NCI-H187 treated with DMSO at 0.1 percent for 48 hours (cell line): ENCODE measurements around the gene BLACAT1.

ENCODE experiments used
- DNase-seq: peaks from one replicate; lab custom pipeline; 2025; lab: John Stamatoyannopoulos, UW

Gene BLACAT1

GRCh38 chr1:205456383-205456867 is 580 bp upstream of the BLACAT1 start:
- DNase-seq: no peak

- no peak for DNase-seq
Measured at GRCh38 chr1:205454903-205455335, 926 bp downstream of the BLACAT1 start.

- DNase-seq: no peak
Measured at GRCh38 chr1:205453466-205453865, 2.4 kb downstream of the BLACAT1 start.

- no peak for DNase-seq
Measured at GRCh38 chr1:205452933-205453332, 2.9 kb downstream of the BLACAT1 start.

GRCh38 chr1:205452364-205452763 is 3.5 kb downstream of the BLACAT1 start:
- no peak for DNase-seq

GRCh38 chr1:205451759-205452164 is 4.1 kb downstream of the BLACAT1 start:
- no peak for DNase-seq

GRCh38 chr1:205451202-205451601 is 4.6 kb downstream of the BLACAT1 start:
- no peak for DNase-seq

GRCh38 chr1:205450448-205450847 is 5.4 kb downstream of the BLACAT1 start:
- no peak for DNase-seq

- DNase-seq: no peak
Measured at GRCh38 chr1:205449750-205450443, 5.9 kb downstream of the BLACAT1 start.

GRCh38 chr1:205449254-205449749 is 6.5 kb downstream of the BLACAT1 start:
- DNase-seq: no peak

GRCh38 chr1:205448540-205449253 is 7.1 kb downstream of the BLACAT1 start:
- DNase-seq: no peak

- no peak for DNase-seq
Measured at GRCh38 chr1:205447457-205448341, 8.1 kb downstream of the BLACAT1 start.

- DNase-seq: no peak
Measured at GRCh38 chr1:205446828-205447227, 9.0 kb downstream of the BLACAT1 start.

GRCh38 chr1:205445646-205445935 is 10.3 kb downstream of the BLACAT1 start:
- DNase-seq: no peak

- DNase-seq: no peak
Measured at GRCh38 chr1:205444931-205445645, 10.8 kb downstream of the BLACAT1 start.

- DNase-seq: no peak
Measured at GRCh38 chr1:205444300-205444930, 11.4 kb downstream of the BLACAT1 start.

- DNase-seq: no peak
Measured at GRCh38 chr1:205443585-205444299, 12.1 kb downstream of the BLACAT1 start.

- no peak for DNase-seq
Measured at GRCh38 chr1:205442051-205442725, 13.7 kb downstream of the BLACAT1 start.

- DNase-seq: no peak
Measured at GRCh38 chr1:205441716-205442050, 14.2 kb downstream of the BLACAT1 start.

GRCh38 chr1:205441318-205441633 is 14.6 kb downstream of the BLACAT1 start:
- DNase-seq: no peak
